ENCODE measurements around the gene PSMD8.

- TF ChIP-seq CTCF (conservative IDR thresholded peaks at IDR 0.05) (no peak), EZH2 (IDR thresholded peaks at IDR 0.05; ENCODE audit: low read depth) (no peak)
Observed at GRCh38 chr19:38395381-38396114, 21.2 kb downstream of the PSMD8 start.
